Effector memory CD4-positive, alpha-beta T cell (primary cell): Measurements from ENCODE around the gene MEIOC.
"Not testable (repeated sequence)": the region's sequence is repeated elsewhere in the genome, so short reads cannot be mapped to it uniquely, and the experiment has no call there.

Experiments
- DNase-seq, 3 donors: peaks; one replicate each; pipeline ENCODE4 v3.0.0-alpha.2; 2020
- H3K27ac ChIP-seq: 2 replicates; pipeline ENCODE4 v1.7.0; 2013; ENCODE audit warnings: mild to moderate bottlenecking, low read length, moderate library complexity; ENCODE audit not compliant: insufficient read depth, poor library complexity, severe bottlenecking
- H3K27me3 ChIP-seq: replicated peaks from 2 replicates; pipeline ENCODE4 v1.7.0; 2013; ENCODE audit warnings: mild to moderate bottlenecking, low read length; ENCODE audit not compliant: insufficient read depth, control insufficient read depth, poor library complexity, severe bottlenecking
- H3K36me3 ChIP-seq: 2 replicates; pipeline ENCODE4 v1.7.0; 2013; ENCODE audit warnings: mild to moderate bottlenecking, low read length, moderate library complexity; ENCODE audit not compliant: control insufficient read depth, insufficient read depth
- H3K4me1 ChIP-seq: 2 replicates; pipeline ENCODE4 v1.7.0; 2013; ENCODE audit warnings: low read length, mild to moderate bottlenecking; ENCODE audit not compliant: control insufficient read depth, insufficient read depth, poor library complexity, severe bottlenecking
- H3K4me3 ChIP-seq: 2 replicates; pipeline ENCODE4 v1.7.0; 2013; ENCODE audit warnings: low read length, low read depth, mild to moderate bottlenecking; ENCODE audit not compliant: insufficient read depth, poor library complexity, severe bottlenecking
- H3K9me3 ChIP-seq: 2 replicates; pipeline ENCODE4 v1.7.0; 2013; ENCODE audit warnings: mild to moderate bottlenecking, low read length, moderate library complexity; ENCODE audit not compliant: control insufficient read depth

The MEIOC gene

DNA sequence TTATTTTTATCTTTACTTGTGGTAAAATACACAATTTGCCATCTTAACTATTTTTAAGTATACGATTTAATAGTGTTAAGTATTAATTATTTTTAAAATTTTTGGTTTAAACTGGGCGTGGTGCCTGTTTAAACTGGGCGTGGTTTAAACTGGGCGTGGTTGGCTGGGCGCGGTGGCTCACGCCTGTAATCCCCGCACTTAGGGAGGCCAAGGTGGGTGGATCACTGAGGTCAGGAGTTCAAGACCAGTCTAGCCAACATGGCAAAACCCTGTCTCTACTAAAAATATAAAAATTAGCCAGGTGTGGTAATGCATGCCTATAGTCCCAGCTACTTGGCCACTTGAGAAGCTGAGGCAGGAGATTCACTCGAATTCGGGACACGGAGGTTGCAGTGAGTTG, 37.3 kb downstream of the MEIOC start:
- peaks cover 12% of the 10 kb centered on the region for H3K4me1 ChIP-seq
- no peak for DNase-seq
- no peaks in the 10 kb centered on the region for H3K27me3 ChIP-seq
- no peak overlapping the region for H3K4me3 ChIP-seq
- no peaks in the 10 kb centered on the region for H3K36me3 ChIP-seq
- H3K27ac ChIP-seq = no peak overlapping the region
- H3K9me3 ChIP-seq = no peaks in the 10 kb centered on the region

DNA sequence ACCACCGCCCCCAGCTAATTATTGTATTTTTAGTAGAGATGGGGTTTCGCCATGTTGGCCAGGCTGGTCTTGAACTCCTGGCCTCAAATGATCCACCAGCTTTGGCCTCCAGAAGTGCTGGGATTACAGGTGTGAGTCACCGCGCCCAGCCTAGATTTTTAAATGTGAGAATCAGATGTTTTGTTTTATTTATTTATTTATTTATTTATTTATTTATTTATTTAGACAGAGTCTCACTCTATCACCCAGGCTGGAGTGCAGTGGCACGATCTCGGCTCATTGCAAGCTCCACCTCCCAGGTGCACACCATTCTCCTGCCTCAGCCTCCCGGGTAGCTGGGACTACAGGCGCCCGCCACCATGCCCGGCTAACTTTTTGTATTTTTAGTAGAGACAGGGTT, 44.0 kb downstream of the MEIOC start:
- H3K36me3 ChIP-seq, DNase-seq, H3K27ac ChIP-seq, H3K4me1 ChIP-seq, H3K27me3 ChIP-seq, H3K4me3 ChIP-seq, H3K9me3 ChIP-seq: not testable (repeated sequence)

DNA sequence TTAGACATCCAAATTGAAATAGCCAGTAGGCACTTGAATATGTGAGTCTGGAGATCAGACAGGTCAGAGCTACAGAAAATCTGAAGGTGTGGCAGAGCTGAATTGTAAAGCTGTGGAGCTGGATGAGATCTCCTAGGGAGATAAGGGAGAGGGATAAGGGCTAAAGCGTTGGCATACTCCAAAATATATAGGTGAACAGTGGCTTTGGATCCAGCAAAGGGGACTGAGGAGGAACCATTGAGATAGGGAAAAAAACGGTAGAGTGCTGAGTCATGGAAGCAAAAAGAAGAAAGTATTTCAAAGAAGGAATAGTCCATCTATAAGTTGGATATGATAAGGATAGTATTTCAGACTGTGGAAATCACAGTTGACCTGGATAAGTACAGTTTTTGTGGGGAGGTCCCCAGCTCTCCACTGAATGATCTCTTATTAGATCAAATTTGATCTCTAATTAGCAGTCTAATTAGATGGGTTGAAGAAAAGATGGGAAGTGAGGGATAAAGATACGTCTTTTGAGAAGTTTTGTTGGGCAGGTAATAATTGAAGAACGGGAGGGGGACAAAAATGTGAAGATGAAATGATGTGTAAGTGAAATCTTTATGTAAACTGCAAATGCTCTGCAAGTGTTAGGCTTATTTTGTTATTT, 51.6 kb downstream of the MEIOC start:
- Histone ChIP-seq H3K36me3 (no peaks in the 10 kb centered on the region), H3K4me1 (peaks cover 3% of the 10 kb centered on the region), H3K4me3 (peak overlapping the region; percentile 98), H3K27me3 (no peaks in the 10 kb centered on the region), H3K9me3 (no peaks in the 10 kb centered on the region), H3K27ac (peak overlapping the region; percentile 56)
- no peak for DNase-seq

DNA sequence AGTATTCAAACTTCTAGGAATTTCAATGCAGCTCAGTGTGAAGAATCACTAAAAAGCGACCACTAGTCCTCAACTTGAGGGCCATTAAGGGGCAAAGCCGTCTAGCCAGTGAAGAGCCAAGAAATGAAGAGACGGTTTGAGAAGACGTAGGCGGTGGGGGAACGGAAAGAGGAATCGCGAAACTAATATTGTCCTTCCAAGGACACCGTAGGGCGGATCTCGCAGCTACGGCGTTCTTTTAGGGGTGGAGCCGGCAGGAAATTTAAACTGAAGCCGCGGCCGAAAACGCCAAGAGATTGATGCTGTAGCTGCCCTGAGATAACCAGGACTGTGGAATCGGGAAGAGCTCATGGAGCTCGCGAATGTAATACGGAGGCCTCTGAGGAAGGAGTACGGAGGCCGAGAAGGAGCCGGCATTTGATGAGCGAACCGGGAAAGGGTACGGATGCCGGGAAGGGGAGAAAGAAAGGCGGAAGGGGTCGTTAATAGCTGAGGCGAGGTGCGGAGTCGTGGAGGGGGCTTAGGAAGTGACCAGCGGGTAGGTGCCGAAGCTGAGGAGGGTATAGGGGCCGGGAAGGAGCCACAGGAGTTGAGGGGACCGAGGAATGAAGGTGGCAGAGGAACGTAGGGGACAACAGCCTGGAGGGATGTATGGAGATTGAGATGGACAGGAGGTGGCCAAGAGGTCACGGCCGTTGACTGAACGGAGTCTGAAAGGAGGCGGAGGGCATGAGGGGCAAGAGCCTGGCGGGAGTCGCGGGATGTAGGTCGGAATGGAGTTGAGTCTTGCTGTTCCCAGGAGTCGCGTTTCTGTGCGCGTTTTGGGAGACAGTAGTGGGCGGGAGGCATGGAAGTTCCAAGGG, 52.4 kb downstream of the MEIOC start, which contains the start of gene DBF4B:
Gene DBF4B (plus strand): TSS at position 265 of the 863 bp plus-strand sequence. CDS start 156 bp downstream, at position 421.
- no peaks in the 10 kb centered on the region for H3K36me3 ChIP-seq
- H3K27me3 ChIP-seq = no peaks in the 10 kb centered on the region
- peaks cover 3% of the 10 kb centered on the region for H3K4me1 ChIP-seq
- H3K4me3 ChIP-seq = peak within 1 kb of the TSS; percentile 98
- H3K27ac ChIP-seq = peak within 1 kb of the TSS; percentile 56
- peak; percentile 65 to 74 (median 67) for DNase-seq
- no peaks in the 10 kb centered on the region for H3K9me3 ChIP-seq

DNA sequence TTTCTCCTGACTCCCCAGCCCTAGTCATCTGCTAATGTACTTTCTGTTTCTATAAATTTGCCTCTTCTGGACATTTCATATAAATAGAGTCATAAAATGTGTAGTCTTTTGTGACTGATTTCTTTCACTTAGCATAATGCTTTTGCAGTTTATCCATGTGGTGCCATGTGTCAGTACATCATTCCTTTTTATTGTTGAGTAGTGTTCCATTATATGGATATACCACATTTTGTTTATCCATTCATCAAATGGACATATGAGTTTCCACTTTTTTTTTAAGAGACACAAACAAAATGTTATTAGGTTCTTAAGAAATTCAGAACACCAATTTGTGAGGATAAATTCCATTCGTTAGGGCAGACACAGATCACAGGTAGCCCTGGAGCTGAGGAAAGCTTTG, 63.2 kb downstream of the MEIOC start:
- H3K27me3 ChIP-seq = no peaks in the 10 kb centered on the region
- H3K4me3 ChIP-seq = no peak overlapping the region
- no peaks in the 10 kb centered on the region for H3K9me3 ChIP-seq
- H3K36me3 ChIP-seq = peaks cover 4% of the 10 kb centered on the region
- no peak for DNase-seq
- H3K4me1 ChIP-seq = no peaks in the 10 kb centered on the region
- H3K27ac ChIP-seq = no peak overlapping the region

DNA sequence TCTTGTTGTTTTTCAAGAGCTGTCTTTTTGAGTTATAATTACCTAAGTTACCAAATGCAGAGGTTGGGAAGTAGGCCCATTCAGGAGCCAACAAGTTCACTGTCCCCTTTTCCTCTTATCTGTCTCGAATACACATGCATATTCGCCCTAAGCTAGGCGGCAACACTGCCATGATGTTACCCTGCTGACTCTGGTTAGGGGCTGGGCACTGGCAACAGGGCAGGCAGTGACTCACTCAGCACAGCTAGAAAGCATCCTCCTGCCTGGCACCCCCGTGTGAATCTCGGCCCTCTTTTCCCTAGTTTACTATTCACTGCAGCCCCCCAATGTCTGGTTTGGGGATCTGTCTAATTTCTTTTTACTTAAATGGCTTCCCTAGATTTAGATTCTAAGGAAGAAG, 66.0 kb downstream of the MEIOC start:
- no peak for DNase-seq

More for the DNA sequence above, 66.0 kb downstream of the MEIOC start:
- Histone ChIP-seq H3K27me3 (no peaks in the 10 kb centered on the region), H3K36me3 (peaks cover 4% of the 10 kb centered on the region), H3K4me1 (no peaks in the 10 kb centered on the region), H3K9me3 (no peaks in the 10 kb centered on the region), H3K27ac (no peak overlapping the region), H3K4me3 (no peak overlapping the region)
